H1 (cell line): ENCODE results near the gene JAKMIP2. TPM values are rescaled to one million over a fixed set of nuclear protein-coding genes. Genes with fewer than 3 reads are reported as not detected.

Experiments
- CTCF ChIA-PET: fragments of 300-600 bp; sonication (Branson Sonifier 250); formaldehyde crosslinking; loops from one replicate; lab custom pipeline; 2021; ENCODE audit not compliant: partially characterized antibody; lab: Charles Lee
- POLR2A ChIA-PET: fragments of 300-600 bp; sonication (Branson Sonifier 250); formaldehyde crosslinking; loops from one replicate; lab custom pipeline; 2021; ENCODE audit warnings: inconsistent platforms; ENCODE audit not compliant: partially characterized antibody; lab: Charles Lee
- DNase-seq, 2 experiments: peaks; one replicate each; pipeline versions ENCODE4 v3.0.0 to v3.0.0-alpha.2; 2010 to 2022; ENCODE audit warnings: low spot score in 2 of 2, low read depth in 1 of 2, mixed read lengths in 1 of 2
- FAIRE-seq: peaks from 2 replicates; lab custom pipeline; 2011; peaks lifted over from hg19 to GRCh38; lab: Jason Lieb, UNC
- H2AFZ ChIP-seq: 2 replicates; pipeline ENCODE4 v1.8.1; 2012; ENCODE audit warnings: low read length, inconsistent platforms
- H2AK5ac ChIP-seq: 2 replicates; pipeline ENCODE4 v1.6.1; 2013; ENCODE audit warnings: low read depth, low read length
- H2BK120ac ChIP-seq: replicated peaks from 2 replicates; pipeline ENCODE3; 2013; ENCODE audit warnings: low read depth, low read length, inconsistent platforms
- H2BK12ac ChIP-seq: 2 replicates; pipeline ENCODE4 v1.6.1; 2013; ENCODE audit warnings: low read depth, low read length
- H2BK15ac ChIP-seq: 2 replicates; pipeline ENCODE4 v1.6.1; 2013; ENCODE audit warnings: low read length
- H2BK20ac ChIP-seq: 2 replicates; pipeline ENCODE4 v1.6.1; 2013; ENCODE audit warnings: low read length
- H2BK5ac ChIP-seq: 2 replicates; pipeline ENCODE4 v1.6.1; 2013; ENCODE audit warnings: low read depth, low read length
- H3K14ac ChIP-seq: 2 replicates; pipeline ENCODE4 v1.6.1; 2013; ENCODE audit warnings: inconsistent platforms; ENCODE audit not compliant: insufficient read length
- H3K18ac ChIP-seq: 2 replicates; pipeline ENCODE4 v1.6.1; 2013; ENCODE audit warnings: low read length; ENCODE audit errors: extremely low read depth
- H3K23ac ChIP-seq: 2 replicates; pipeline ENCODE4 v1.6.1; 2013; ENCODE audit warnings: inconsistent platforms; ENCODE audit not compliant: insufficient read length
- H3K23me2 ChIP-seq: 2 replicates; pipeline ENCODE4 v1.6.1; 2013; ENCODE audit warnings: low read depth, low read length
- H3K27ac ChIP-seq: 2 replicates; pipeline ENCODE4 v1.6.1; 2011; ENCODE audit warnings: low read depth, low read length, inconsistent platforms
- H3K27me3 ChIP-seq, 4 experiments: replicated peaks in 1 of 4; 1 replicate in 1 of 4; 2 replicates in 3 of 4; pipeline versions ENCODE4 v1.6.1 to v1.8.1; 2011 to 2013; ENCODE audit warnings: low read length in 3 of 4, mild to moderate bottlenecking in 3 of 4, inconsistent platforms in 2 of 4, mixed read lengths in 2 of 4, moderate library complexity in 1 of 4; ENCODE audit not compliant: control insufficient read depth in 3 of 4, insufficient read depth in 3 of 4; ENCODE audit errors: extremely low read depth in 1 of 4
- H3K36me3 ChIP-seq, 4 experiments: 2 replicates each; pipeline versions ENCODE4 v1.6.1 to v1.8.1; 2011 to 2013; ENCODE audit warnings: mild to moderate bottlenecking in 4 of 4, low read length in 3 of 4, moderate library complexity in 2 of 4, control low read depth in 1 of 4, inconsistent platforms in 1 of 4; ENCODE audit not compliant: insufficient read depth in 4 of 4, control insufficient read depth in 2 of 4
- H3K4ac ChIP-seq: replicated peaks from 2 replicates; pipeline ENCODE3; 2013; ENCODE audit warnings: low read length, low read depth, mixed read lengths, inconsistent platforms; ENCODE audit not compliant: insufficient read length
- H3K4me1 ChIP-seq, 4 experiments: replicated peaks in 1 of 4; 1 replicate in 1 of 4; 2 replicates in 3 of 4; pipeline versions ENCODE4 v1.6.1 to v1.8.1; 2011 to 2013; ENCODE audit warnings: low read length in 3 of 4, inconsistent platforms in 2 of 4, mixed read lengths in 1 of 4; ENCODE audit not compliant: insufficient read depth in 4 of 4, control insufficient read depth in 3 of 4
- H3K4me2 ChIP-seq, 2 experiments: 2 replicates each; pipeline versions ENCODE4 v1.6.1 to v1.8.1; 2011 to 2013; ENCODE audit warnings: low read depth in 2 of 2, low read length in 2 of 2, control low read depth in 1 of 2, inconsistent platforms in 1 of 2, mild to moderate bottlenecking in 1 of 2; ENCODE audit not compliant: insufficient read depth in 1 of 2
- H3K4me3 ChIP-seq, 4 experiments: fragments of 200-600, 300-600 bp in 1 of 4; sonication (generic), shearing (Covaris generic), sonication (Bioruptor Twin) in 1 of 4; 2 replicates each; pipeline versions ENCODE4 v1.5.1 to v1.8.1; 2011 to 2016; ENCODE audit warnings: low read length in 4 of 4, low read depth in 3 of 4, control low read depth in 2 of 4, inconsistent platforms in 2 of 4, mild to moderate bottlenecking in 2 of 4, mixed read lengths in 1 of 4, moderate library complexity in 1 of 4; ENCODE audit not compliant: insufficient read depth in 2 of 4; ENCODE audit errors: extremely low read depth in 1 of 4
- H3K56ac ChIP-seq: replicated peaks from 2 replicates; pipeline ENCODE3; 2013; ENCODE audit warnings: low read depth, mild to moderate bottlenecking, mixed read lengths, low read length, inconsistent platforms; ENCODE audit not compliant: insufficient read length
- H3K79me1 ChIP-seq: 2 replicates; pipeline ENCODE4 v1.6.1; 2013; ENCODE audit warnings: low read depth, low read length, control low read depth
- H3K79me2 ChIP-seq, 2 experiments: 2 replicates each; pipeline versions ENCODE4 v1.6.1 to v1.8.1; 2012 to 2013; ENCODE audit warnings: low read length in 2 of 2, mild to moderate bottlenecking in 2 of 2, inconsistent platforms in 1 of 2; ENCODE audit not compliant: insufficient read depth in 2 of 2, control insufficient read depth in 1 of 2
- H3K9ac ChIP-seq, 4 experiments: replicated peaks in 1 of 4; 1 replicate in 1 of 4; 2 replicates in 3 of 4; pipeline versions ENCODE4 v1.6.1 to v1.8.1; 2011 to 2013; ENCODE audit warnings: low read depth in 3 of 4, low read length in 3 of 4, control low read depth in 2 of 4, mild to moderate bottlenecking in 2 of 4, moderate library complexity in 2 of 4, inconsistent platforms in 1 of 4; ENCODE audit errors: extremely low read depth in 1 of 4
- H3K9me3 ChIP-seq, 2 experiments: 2 replicates each; pipeline versions ENCODE4 v1.6.1 to v1.8.1; 2012 to 2013; ENCODE audit warnings: mild to moderate bottlenecking in 2 of 2, moderate library complexity in 2 of 2, control low read depth in 1 of 2, inconsistent platforms in 1 of 2, low read depth in 1 of 2, low read length in 1 of 2, mixed read lengths in 1 of 2; ENCODE audit not compliant: insufficient read depth in 2 of 2
- H4K20me1 ChIP-seq, 2 experiments: replicated peaks in 1 of 2; 2 replicates each; pipeline versions ENCODE3 to v1.8.1; 2011 to 2013; ENCODE audit warnings: inconsistent platforms in 2 of 2, low read length in 2 of 2, mild to moderate bottlenecking in 1 of 2; ENCODE audit not compliant: insufficient read depth in 2 of 2, control insufficient read depth in 1 of 2
- H4K5ac ChIP-seq: 2 replicates; pipeline ENCODE4 v1.6.1; 2013; ENCODE audit warnings: low read length, low read depth, mixed read lengths, inconsistent platforms; ENCODE audit not compliant: insufficient read length
- H4K8ac ChIP-seq: 2 replicates; pipeline ENCODE4 v1.8.0; 2013; ENCODE audit warnings: mild to moderate bottlenecking, moderate library complexity, low read length, inconsistent platforms; ENCODE audit not compliant: insufficient read depth; ENCODE audit errors: extremely low read depth
- H4K91ac ChIP-seq: replicated peaks from 2 replicates; pipeline ENCODE3; 2013; ENCODE audit warnings: low read length, mixed read lengths, inconsistent platforms; ENCODE audit not compliant: insufficient read length
- BCL11A ChIP-seq, 2 experiments: IDR thresholded peaks; one replicate each; pipeline ENCODE4 v1.6.1; 2011; ENCODE audit warnings: low read depth in 2 of 2, low read length in 2 of 2, mild to moderate bottlenecking in 2 of 2
- SAP30 ChIP-seq: fragments of 300-600 bp; sonication (generic); IDR thresholded peaks from 2 replicates; pipeline ENCODE4 v1.7.1; 2012; ENCODE audit warnings: low read length, moderate library complexity, mild to moderate bottlenecking, inconsistent platforms; ENCODE audit not compliant: insufficient read depth, insufficient replicate concordance
- SP1 ChIP-seq: IDR thresholded peaks from 2 replicates; pipeline ENCODE4 v1.6.1; 2011; ENCODE audit warnings: low read depth, low read length
- WGBS, 2 experiments: shearing (Covaris generic) in 1 of 2; methylation state at CpG; one replicate each; pipeline versions ENCODE4 v1.1.6 to v1.1.7; 2013 to 2015; ENCODE audit warnings: low lambda C conversion rate in 2 of 2, mixed read lengths in 2 of 2, inconsistent platforms in 1 of 2, low coverage in 1 of 2, missing lambda C conversion rate in 1 of 2; ENCODE audit not compliant: insufficient replicate concordance in 2 of 2, insufficient coverage in 1 of 2, insufficient read length in 1 of 2; ENCODE audit errors: extremely low coverage in 1 of 2, missing lambda C conversion rate in 1 of 2; 5-methylcytosine and 5-hydroxymethylcytosine counted together
- polyA plus RNA-seq, 7 experiments: library from polyadenylated mRNA; depleted of rRNA in 3 of 7; stranded (reverse) in 5 of 7; unstranded in 2 of 7; fragments of >200 nt in 5 of 7; fragments of 200-250 nt in 2 of 7; gene quantifications; 1 replicate in 5 of 7; 2 replicates in 1 of 7; 4 replicates in 1 of 7; pipeline versions ENCODE4 v1.2.1 to v1.2.3, GENCODE V29; 2011 to 2013; ENCODE audit warnings: missing spikeins in 2 of 7, mixed read lengths in 2 of 7
- total RNA-seq: library from RNA; stranded (reverse); fragmentation: NEBNext Ultra II Directional; extraction: Animal tissue kit (Norgen Biotek cat#: 25700); gene quantifications from 2 replicates; pipeline ENCODE4 v1.2.1, GENCODE V29; 2021
- TF ChIP-seq, protein P1 (sequence below): IDR thresholded peaks from 2 replicates; pipeline ENCODE4 v1.6.1; 2011; ENCODE audit warnings: low read depth, mild to moderate bottlenecking, low read length; ENCODE audit not compliant: insufficient read depth

The JAKMIP2 gene
- total and polyA plus RNA-seq, 2 of the 8 experiments (the other 6 are each of a cell fraction or from before 2014, with no cell fraction given): 2.4 to 13.6 TPM

GRCh38 chr5:147691130-147691529 lies 91.4 kb downstream of the JAKMIP2 start:
- WGBS, 2 experiments: 86% methylated on average over 3 of the region's 3 CpGs; no CpG with 5 or more reads in 1 of the 2 experiments
- H3K79me1 ChIP-seq: no peaks in the 10 kb centered on the region
- peaks cover 0 to 4% of the 10 kb centered on the region in 2 experiments for H4K20me1 ChIP-seq
- peaks cover 0 to 4% (median 0%) of the 10 kb centered on the region in 4 experiments; a peak in 1 of 7 replicates for H3K4me1 ChIP-seq
- no peak overlapping the region for H3K14ac ChIP-seq
- no peak overlapping the region for H3K56ac ChIP-seq
- H3K79me2 ChIP-seq: no peaks in the 10 kb centered on the region
- H3K23me2 ChIP-seq: no peaks in the 10 kb centered on the region; the same call in 1 of the 2 replicates
- no peak overlapping the region for H2BK15ac ChIP-seq
- H3K36me3 ChIP-seq: no peaks in the 10 kb centered on the region
- no peak overlapping the region for H2AK5ac ChIP-seq
- FAIRE-seq: no peak
- H3K4me2 ChIP-seq: no peak overlapping the region
- DNase-seq: no peak
- H3K9ac ChIP-seq: no peak overlapping the region
- H2AFZ ChIP-seq: no peak overlapping the region
- H2BK5ac ChIP-seq: no peak overlapping the region
- H3K4ac ChIP-seq: no peak overlapping the region
- no peaks in the 10 kb centered on the region for H3K27me3 ChIP-seq
- H2BK20ac ChIP-seq: no peak overlapping the region
- H3K4me3 ChIP-seq: no peak overlapping the region
- no peaks in the 10 kb centered on the region for H3K9me3 ChIP-seq
- no peak overlapping the region for H2BK120ac ChIP-seq
- no peak overlapping the region for H4K91ac ChIP-seq
- no peak overlapping the region for H3K27ac ChIP-seq
- H2BK12ac ChIP-seq: no peak overlapping the region
- H3K23ac ChIP-seq: no peak overlapping the region
- POLR2A ChIA-PET: interaction anchor here (0.8 to 1.5 kb wide), 5 partner anchors 17 to 1186 kb away, joined by 3 read pairs; no protein-coding TSS in a partner anchor
- no peak overlapping the region for H4K8ac ChIP-seq
- no peak overlapping the region for H4K5ac ChIP-seq
- H3K18ac ChIP-seq: no peak overlapping the region
- CTCF ChIA-PET: interaction anchor here (0.6 to 2.6 kb wide), 15 partner anchors 9 to 480 kb away, joined by 3 to 13 read pairs (median 4); no protein-coding TSS in a partner anchor
- no peak for TF ChIP-seq SAP30
- TF ChIP-seq, protein P1, sequence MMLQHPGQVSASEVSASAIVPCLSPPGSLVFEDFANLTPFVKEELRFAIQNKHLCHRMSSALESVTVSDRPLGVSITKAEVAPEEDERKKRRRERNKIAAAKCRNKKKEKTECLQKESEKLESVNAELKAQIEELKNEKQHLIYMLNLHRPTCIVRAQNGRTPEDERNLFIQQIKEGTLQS: no peak
- TF ChIP-seq BCL11A (IDR thresholded peaks at IDR 0.05; ENCODE audit: low read depth in 2 of 2, low read length in 2 of 2): no peak
- TF ChIP-seq SP1: no peak
